ENCODE results near the gene JADE1. TPM values are rescaled to one million over a fixed set of nuclear protein-coding genes. Genes with fewer than 3 reads are reported as not detected.

JADE1 gene
- total and polyA plus RNA-seq, 2 experiments from 2014 or later = 32.1 to 37.6 TPM

DNA sequence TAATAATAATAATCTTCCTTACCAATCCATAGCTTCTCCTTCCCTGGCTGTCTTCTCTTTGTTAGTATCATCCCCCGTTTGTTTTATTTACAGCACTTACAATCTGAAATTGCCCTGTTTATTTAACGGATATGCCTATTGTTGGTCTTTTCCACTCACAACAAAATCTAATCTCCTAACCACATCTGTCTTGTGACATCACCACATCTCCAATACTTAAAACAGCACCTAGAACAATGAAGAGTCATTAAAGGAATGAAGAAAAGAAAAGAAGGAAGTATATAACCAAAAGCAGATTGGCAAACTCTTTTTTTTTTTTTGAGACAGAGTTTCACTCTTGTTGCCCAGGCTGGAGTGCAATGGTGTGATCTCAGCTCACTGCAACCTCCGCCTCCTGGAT, 38.7 kb upstream of the JADE1 start:
- Histone ChIP-seq H4K20me1 (ENCODE audit: insufficient read depth) (no peaks in the 10 kb centered on the region), H3K4me3 (no peak overlapping the region), H3K79me2 (ENCODE audit: insufficient read depth) (no peaks in the 10 kb centered on the region), H3K4me2 (ENCODE audit: unreplicated experiment) (no peak overlapping the region), H3K27ac (no peak overlapping the region), H3K27me3 (replicated peaks; ENCODE audit: insufficient read depth) (no peaks in the 10 kb centered on the region), H3K9me3 (ENCODE audit: low read depth) (no peaks in the 10 kb centered on the region), H3K9me2 (ENCODE audit: insufficient read depth) (no peaks in the 10 kb centered on the region), H3K36me3 (ENCODE audit: low read depth) (no peaks in the 10 kb centered on the region), H2AFZ (no peak overlapping the region), H3F3A (ENCODE audit: insufficient read depth) (0 out of 2 replicates have a peak, but pooled peaks cover 1% of the 10 kb centered on the region), H3K9ac (no peak overlapping the region), H3K4me1 (ENCODE audit: insufficient read depth) (peaks cover 3% of the 10 kb centered on the region; the same call in 1 of the 2 replicates)
- WGBS, 2 experiments (ENCODE audit: low coverage in 1 of 2, low lambda C conversion rate in 2 of 2, missing lambda C conversion rate in 2 of 2) = 50 to 62% methylated on average over 3 of the region's 3 CpGs
- TF ChIP-seq EZH2 (IDR thresholded peaks at IDR 0.05; ENCODE audit: insufficient read depth, poor library complexity, severe bottlenecking) (no peak), EZH2phosphoT487 (IDR thresholded peaks at IDR 0.05; ENCODE audit: insufficient read depth, low read depth) (no peak)
- peak; percentile 21 for DNase-seq
- in situ Hi-C loops (cut with MboI) = no loop called here

DNA sequence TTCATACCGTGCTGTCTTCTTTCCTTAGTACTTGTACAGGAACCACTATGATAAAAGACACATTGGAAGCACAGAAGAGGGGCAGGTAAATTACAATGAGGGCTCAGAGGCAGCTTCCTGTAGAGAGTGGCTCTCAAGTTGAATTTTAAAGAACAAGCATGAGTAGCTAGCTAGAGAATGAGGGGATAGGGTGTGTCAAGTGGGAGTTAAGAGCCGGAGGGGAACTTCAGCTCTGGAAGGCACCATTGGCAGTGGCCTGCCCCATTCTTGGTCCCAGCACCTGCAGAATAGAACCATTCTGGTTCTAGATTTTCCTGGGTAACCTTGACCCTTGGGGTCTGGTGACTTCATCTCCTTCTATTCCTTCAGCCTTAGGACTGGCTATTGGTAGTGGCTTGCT, 34.0 kb upstream of the JADE1 start:
- Histone ChIP-seq H3K9me3 (ENCODE audit: low read depth) (no peaks in the 10 kb centered on the region), H3K79me2 (ENCODE audit: insufficient read depth) (no peaks in the 10 kb centered on the region), H3K27ac (no peak overlapping the region), H2AFZ (no peak overlapping the region), H3K36me3 (ENCODE audit: low read depth) (no peaks in the 10 kb centered on the region), H3K9ac (no peak overlapping the region), H3K4me2 (ENCODE audit: unreplicated experiment) (no peak overlapping the region), H4K20me1 (ENCODE audit: insufficient read depth) (no peaks in the 10 kb centered on the region), H3F3A (ENCODE audit: insufficient read depth) (peaks cover 18% of the 10 kb centered on the region), H3K4me1 (ENCODE audit: insufficient read depth) (peaks cover 22% of the 10 kb centered on the region), H3K27me3 (replicated peaks; ENCODE audit: insufficient read depth) (no peaks in the 10 kb centered on the region), H3K4me3 (no peak overlapping the region), H3K9me2 (ENCODE audit: insufficient read depth) (no peaks in the 10 kb centered on the region)
- DNase-seq = no peak
- 96 to 99% methylated on average over 2 of the region's 2 CpGs for WGBS, 2 experiments (ENCODE audit: low coverage in 1 of 2, low lambda C conversion rate in 2 of 2, missing lambda C conversion rate in 2 of 2)
- TF ChIP-seq EZH2 (IDR thresholded peaks at IDR 0.05; ENCODE audit: insufficient read depth, poor library complexity, severe bottlenecking) (no peak), EZH2phosphoT487 (IDR thresholded peaks at IDR 0.05; ENCODE audit: insufficient read depth, low read depth) (no peak)
- in situ Hi-C loops (cut with MboI) = no loop called here

DNA sequence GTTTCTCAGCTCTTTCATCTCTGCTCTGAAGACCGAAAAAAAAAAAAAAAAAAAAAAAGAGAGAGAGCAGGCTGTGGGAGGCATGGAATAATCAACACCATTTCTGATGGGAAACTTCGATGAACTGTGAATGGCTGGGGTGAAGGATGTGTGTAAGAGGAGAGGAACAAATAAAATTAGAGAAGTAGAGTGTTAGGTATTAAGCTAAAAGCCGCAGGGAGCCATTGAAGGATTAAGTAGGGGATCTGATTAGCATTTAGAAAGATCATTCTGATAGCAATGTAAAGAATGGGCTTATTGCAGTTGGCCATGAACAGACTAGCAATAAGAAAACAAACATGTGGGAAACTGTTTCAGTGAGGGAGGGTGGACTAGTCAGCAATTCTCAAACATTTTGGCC, 33.6 kb upstream of the JADE1 start:
- Histone ChIP-seq H3F3A (ENCODE audit: insufficient read depth) (peaks cover 18% of the 10 kb centered on the region), H2AFZ (peak overlapping the region; percentile 41), H3K9me3 (ENCODE audit: low read depth) (no peaks in the 10 kb centered on the region), H3K27ac (peak overlapping the region; percentile 50), H4K20me1 (ENCODE audit: insufficient read depth) (no peaks in the 10 kb centered on the region), H3K9ac (no peak overlapping the region), H3K4me2 (ENCODE audit: unreplicated experiment) (peak overlapping the region; percentile 69), H3K4me3 (no peak overlapping the region), H3K4me1 (ENCODE audit: insufficient read depth) (peaks cover 22% of the 10 kb centered on the region), H3K27me3 (replicated peaks; ENCODE audit: insufficient read depth) (no peaks in the 10 kb centered on the region), H3K36me3 (ENCODE audit: low read depth) (no peaks in the 10 kb centered on the region), H3K79me2 (ENCODE audit: insufficient read depth) (no peaks in the 10 kb centered on the region), H3K9me2 (ENCODE audit: insufficient read depth) (no peaks in the 10 kb centered on the region)
- DNase-seq = no peak
- WGBS, 2 experiments (ENCODE audit: low coverage in 1 of 2, low lambda C conversion rate in 2 of 2, missing lambda C conversion rate in 2 of 2) = 89 to 93% methylated on average over 3 of the region's 3 CpGs
- in situ Hi-C loops (cut with MboI) = no loop called here
- TF ChIP-seq EZH2 (IDR thresholded peaks at IDR 0.05; ENCODE audit: insufficient read depth, poor library complexity, severe bottlenecking) = no peak
- TF ChIP-seq EZH2phosphoT487 (IDR thresholded peaks at IDR 0.05; ENCODE audit: insufficient read depth, low read depth) = no peak

DNA sequence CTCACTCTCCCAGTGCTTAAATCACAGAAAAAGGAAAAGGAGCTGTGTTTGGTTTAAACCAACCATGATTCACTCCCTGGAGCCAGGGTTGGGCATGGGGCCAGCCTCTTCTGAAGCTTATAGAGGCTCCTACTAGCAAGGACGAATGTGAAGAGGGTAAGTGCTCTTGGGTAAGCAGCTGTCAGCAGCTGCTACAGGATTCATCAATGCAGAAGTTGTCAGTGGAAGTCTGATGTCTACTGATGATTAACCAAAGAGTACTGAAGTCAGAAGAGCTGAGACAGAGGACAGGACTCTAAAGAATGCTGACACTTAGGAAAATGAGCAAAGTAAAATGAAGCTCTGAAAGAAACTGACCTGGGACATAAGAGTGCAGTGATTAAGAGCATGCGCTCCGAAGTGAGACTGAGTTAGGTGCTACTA, 32.7 kb upstream of the JADE1 start:
- DNase-seq = peak; percentile 91
- H3K79me2 ChIP-seq (ENCODE audit: insufficient read depth) = no peaks in the 10 kb centered on the region
- no peaks in the 10 kb centered on the region for H3K9me3 ChIP-seq (ENCODE audit: low read depth)
- 3% methylated on average over 3 of the region's 3 CpGs for WGBS, 2 experiments (ENCODE audit: low coverage in 1 of 2, low lambda C conversion rate in 2 of 2, missing lambda C conversion rate in 2 of 2)
- peak overlapping the region; percentile 50 for H3K27ac ChIP-seq
- no peaks in the 10 kb centered on the region for H3K27me3 ChIP-seq (replicated peaks; ENCODE audit: insufficient read depth)
- peaks cover 21% of the 10 kb centered on the region for H3F3A ChIP-seq (ENCODE audit: insufficient read depth)
- H2AFZ ChIP-seq = peak overlapping the region; percentile 41
- no peak for TF ChIP-seq EZH2phosphoT487 (IDR thresholded peaks at IDR 0.05; ENCODE audit: insufficient read depth, low read depth)
- no peaks in the 10 kb centered on the region for H3K36me3 ChIP-seq (ENCODE audit: low read depth)
- no peaks in the 10 kb centered on the region for H4K20me1 ChIP-seq (ENCODE audit: insufficient read depth)
- H3K4me3 ChIP-seq = peak overlapping the region; percentile 42
- in situ Hi-C loops (cut with MboI) = no loop called here
- no peaks in the 10 kb centered on the region for H3K9me2 ChIP-seq (ENCODE audit: insufficient read depth)
- H3K9ac ChIP-seq = 0 out of 2 replicates have a peak overlapping the region, but pooled peaks have one; percentile 12
- H3K4me1 ChIP-seq (ENCODE audit: insufficient read depth) = peaks cover 25% of the 10 kb centered on the region
- peak overlapping the region; percentile 69 for H3K4me2 ChIP-seq (ENCODE audit: unreplicated experiment)

DNA sequence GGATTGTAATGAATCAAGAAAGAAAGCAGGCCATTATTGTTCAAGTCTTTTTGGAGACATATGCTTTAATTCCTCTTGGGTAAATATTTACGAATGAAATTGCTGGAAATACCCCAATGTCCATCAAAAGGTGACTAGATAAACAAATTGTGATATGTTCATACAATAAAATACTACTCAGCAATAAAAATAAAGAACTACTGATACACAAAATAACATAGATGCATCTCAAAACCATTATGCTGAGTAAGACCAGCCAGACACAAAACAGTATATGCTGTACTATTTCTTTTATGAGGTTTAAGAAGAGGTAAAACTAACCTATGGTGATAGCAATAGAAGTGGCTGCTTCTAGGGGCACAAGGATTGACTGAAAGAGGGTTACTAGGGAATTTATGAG, 28.8 kb upstream of the JADE1 start:
- H3K4me2 ChIP-seq (ENCODE audit: unreplicated experiment) = no peak overlapping the region
- H3K9ac ChIP-seq = no peak overlapping the region
- no peaks in the 10 kb centered on the region for H3K79me2 ChIP-seq (ENCODE audit: insufficient read depth)
- no peak overlapping the region for H3K27ac ChIP-seq
- TF ChIP-seq EZH2phosphoT487 (IDR thresholded peaks at IDR 0.05; ENCODE audit: insufficient read depth, low read depth) (no peak), EZH2 (IDR thresholded peaks at IDR 0.05; ENCODE audit: insufficient read depth, poor library complexity, severe bottlenecking) (no peak)
- no peak overlapping the region for H3K4me3 ChIP-seq
- H3K4me1 ChIP-seq (ENCODE audit: insufficient read depth) = peaks cover 42% of the 10 kb centered on the region
- no peak for DNase-seq
- no peaks in the 10 kb centered on the region for H3K9me3 ChIP-seq (ENCODE audit: low read depth)
- no peaks in the 10 kb centered on the region for H3K27me3 ChIP-seq (replicated peaks; ENCODE audit: insufficient read depth)
- no peak overlapping the region for H2AFZ ChIP-seq
- H4K20me1 ChIP-seq (ENCODE audit: insufficient read depth) = no peaks in the 10 kb centered on the region
- H3F3A ChIP-seq (ENCODE audit: insufficient read depth) = peaks cover 31% of the 10 kb centered on the region
- H3K9me2 ChIP-seq (ENCODE audit: insufficient read depth) = no peaks in the 10 kb centered on the region
- in situ Hi-C loops (cut with MboI) = no loop called here
- no peaks in the 10 kb centered on the region for H3K36me3 ChIP-seq (ENCODE audit: low read depth)
- 91 to 98% methylated on average over 1 of the region's 1 CpG for WGBS, 2 experiments (ENCODE audit: low coverage in 1 of 2, low lambda C conversion rate in 2 of 2, missing lambda C conversion rate in 2 of 2)
